Umbilical cord (tissue), 1 donor: ENCODE results near the gene FDX2. TPM values are rescaled to one million over a fixed set of nuclear protein-coding genes. Genes with fewer than 3 reads are reported as not detected.

Experiments
- total RNA-seq: library from RNA; depleted of rRNA; stranded (reverse); fragments of >200 nt; gene quantifications from one replicate; pipeline ENCODE4 v1.2.3, GENCODE V29; 2014; ENCODE audit warnings: low replicate concordance; ENCODE audit not compliant: insufficient read depth

FDX2 gene
- total RNA-seq, 1 donor from 2014 or later = 18.3 TPM

Other genes starting within 250 kb of the FDX2 start
- gene SHFL, start 229.7 kb downstream of the FDX2 start, total RNA-seq = 16.9 TPM
- gene ANGPTL6, start 213.3 kb downstream of the FDX2 start, total RNA-seq = 1.7 TPM
- gene PPAN, start 209.7 kb downstream of the FDX2 start, total RNA-seq = 26.0 TPM
- 18.5 TPM for gene P2RY11, start 204.3 kb downstream of the FDX2 start, total RNA-seq
- 216 TPM for gene EIF3G, start 196.1 kb downstream of the FDX2 start, total RNA-seq
- 11.3 TPM for gene DNMT1, start 121.1 kb downstream of the FDX2 start, total RNA-seq
- gene S1PR2, start 84.7 kb downstream of the FDX2 start, total RNA-seq = 19.0 TPM
- 25.8 TPM for gene MRPL4, start 63.8 kb downstream of the FDX2 start, total RNA-seq
- 14.2 TPM for gene ICAM1, start 44.9 kb downstream of the FDX2 start, total RNA-seq
- gene ICAM4, start 29.1 kb downstream of the FDX2 start, total RNA-seq = 4.1 TPM
- gene ICAM5, start 26.1 kb downstream of the FDX2 start, total RNA-seq = 3.4 TPM
- gene ZGLP1, start 6.2 kb downstream of the FDX2 start, total RNA-seq = 1.7 TPM
- 5.8 TPM for gene RAVER1, start 17.5 kb upstream of the FDX2 start, total RNA-seq
- 1.4 TPM for gene ICAM3, start 23.6 kb upstream of the FDX2 start, total RNA-seq
- 71.5 TPM for gene TYK2, start 64.6 kb upstream of the FDX2 start, total RNA-seq
- gene CDC37, start 87.5 kb upstream of the FDX2 start, total RNA-seq = 73.9 TPM
- 4.3 TPM for gene PDE4A, start 104.5 kb upstream of the FDX2 start, total RNA-seq
- gene KEAP1, start 187.3 kb upstream of the FDX2 start, total RNA-seq = 43.1 TPM
- 7.5 TPM for gene S1PR5, start 201.4 kb upstream of the FDX2 start, total RNA-seq
- gene ATG4D, start 227.9 kb upstream of the FDX2 start, total RNA-seq = 5.1 TPM
- 1.9 TPM for gene KRI1, start 250.0 kb upstream of the FDX2 start, total RNA-seq